ENCODE results near the gene LRCH1.

Gene LRCH1

GRCh38 chr13:46535825-46536224 is 17.1 kb upstream of the LRCH1 start:
- DNase-seq (ENCODE audit: low read depth in 2 of 2), result no peak

DNA sequence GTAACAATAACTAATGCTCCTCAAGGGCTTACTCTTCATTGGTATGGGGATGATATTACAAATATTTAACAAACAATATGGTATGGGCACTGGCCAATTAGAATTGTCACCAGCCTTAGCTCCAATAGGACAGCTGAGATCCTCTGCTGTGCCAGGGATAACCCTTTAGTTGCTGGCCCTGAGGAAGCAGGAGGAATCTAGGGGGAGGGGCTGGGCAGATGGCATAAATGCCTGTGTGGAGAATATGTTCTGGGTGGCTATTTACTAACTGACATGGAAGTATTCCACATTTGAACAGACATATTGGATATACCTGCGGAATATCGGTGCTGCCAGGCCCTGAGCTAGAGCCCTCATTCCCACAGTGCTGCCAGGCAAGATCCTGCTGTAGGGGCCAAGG is 16.6 kb upstream of the LRCH1 start:
- DNase-seq (ENCODE audit: low read depth in 2 of 2), result no peak

GRCh38 chr13:46539231-46539630 is 13.7 kb upstream of the LRCH1 start:
- DNase-seq (ENCODE audit: low read depth in 2 of 2), result no peak

DNA sequence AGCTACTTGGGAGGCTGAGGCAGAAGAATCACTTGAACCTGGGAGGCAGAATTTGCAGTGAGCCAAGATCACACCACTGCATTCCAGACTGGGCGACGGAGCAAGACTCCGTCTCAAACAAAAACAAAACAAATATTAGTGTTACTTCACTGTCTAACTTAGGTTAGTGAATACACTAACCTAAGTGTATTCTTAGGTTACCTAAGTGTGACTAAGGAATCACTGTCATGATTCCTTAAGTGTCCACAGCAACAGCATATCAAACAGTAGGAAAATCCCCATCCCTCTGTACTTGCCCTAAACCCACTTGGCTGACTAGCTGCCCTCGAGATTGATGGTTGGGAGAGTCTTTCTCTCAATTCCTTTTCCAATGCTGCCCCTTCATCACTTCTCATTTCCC is 11.8 kb upstream of the LRCH1 start:
- DNase-seq (ENCODE audit: low read depth in 2 of 2), result no peak

GRCh38 chr13:46542833-46543232 is 10.1 kb upstream of the LRCH1 start:
- DNase-seq (ENCODE audit: low read depth in 2 of 2), result no peak

DNA sequence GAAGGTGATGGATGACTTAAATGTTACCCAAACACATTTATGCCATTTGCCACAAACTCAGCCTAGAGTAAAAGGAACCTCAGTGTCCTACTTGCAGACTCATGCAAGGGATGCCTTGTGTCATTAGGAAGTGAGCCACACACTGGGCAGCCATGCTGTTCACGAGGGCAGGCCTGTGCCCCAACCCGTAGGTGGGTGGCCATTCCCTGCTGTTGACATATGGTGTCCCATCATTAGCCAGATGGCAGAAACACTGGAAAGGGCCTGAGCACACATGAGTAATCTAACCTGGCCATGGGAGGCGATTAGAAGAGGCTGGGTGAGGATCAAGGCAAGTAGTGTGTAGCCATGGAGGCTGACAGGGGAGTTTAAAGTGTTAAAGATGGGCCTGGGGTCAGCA is 9.7 kb upstream of the LRCH1 start:
- DNase-seq (ENCODE audit: low read depth in 2 of 2), result no peak

- no peak for DNase-seq (ENCODE audit: low read depth in 2 of 2)
These were observed 8.8 kb upstream of the LRCH1 start for GRCh38 chr13:46544208-46544607.

DNA sequence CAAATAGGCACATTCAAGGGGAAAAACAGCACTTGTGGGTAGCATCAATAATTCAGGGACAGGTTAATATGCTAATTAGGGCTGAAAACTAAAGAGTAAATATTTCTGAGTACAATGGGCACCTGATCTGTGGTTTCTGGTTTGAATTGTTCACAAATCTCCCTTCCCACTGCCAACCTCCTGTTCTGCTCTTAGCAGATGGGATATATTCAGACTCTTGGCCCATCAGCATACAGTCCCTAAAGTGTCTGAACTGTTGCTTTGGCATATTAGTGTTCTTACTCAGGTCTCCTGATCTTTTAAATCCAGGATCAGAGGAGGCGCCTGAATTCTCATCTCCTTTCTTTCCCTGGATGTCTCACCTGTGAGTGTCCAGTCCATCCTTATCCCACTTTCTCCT is 8.2 kb upstream of the LRCH1 start:
- no peak for DNase-seq (ENCODE audit: low read depth in 2 of 2)

DNA sequence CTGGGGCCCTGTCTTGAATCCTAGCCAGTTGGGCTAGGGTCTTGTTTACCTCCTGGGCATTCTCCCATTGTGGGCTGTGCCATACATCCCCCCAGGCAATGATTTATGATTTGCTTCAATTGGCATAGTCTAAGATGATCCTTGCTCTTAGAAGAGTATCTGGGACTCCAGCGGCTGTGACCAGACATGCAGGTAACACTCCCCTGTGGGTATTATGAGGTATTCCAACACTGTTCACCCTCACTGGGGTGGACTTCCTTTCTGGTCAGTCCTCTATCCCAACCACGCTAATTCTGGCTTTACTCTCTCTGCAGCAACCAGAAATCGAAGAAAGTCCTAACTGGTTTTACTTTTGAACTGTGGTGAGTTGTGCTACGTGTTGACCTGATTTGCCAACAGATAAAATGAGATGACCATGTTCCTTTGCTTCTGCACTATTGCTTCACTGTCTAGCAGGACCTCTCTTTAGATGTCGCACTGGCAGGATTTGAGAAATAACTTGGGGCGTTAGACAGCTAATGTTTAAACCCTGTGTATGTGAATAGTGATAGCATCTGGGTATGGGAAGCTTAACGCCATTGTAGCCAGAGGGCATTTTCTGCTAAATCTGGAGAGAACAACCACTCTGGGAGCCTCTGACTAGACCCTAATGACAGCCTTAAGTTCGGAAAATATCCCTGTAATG is 6.7 kb upstream of the LRCH1 start:
- DNase-seq (ENCODE audit: low read depth in 2 of 2), result no peak

- DNase-seq (ENCODE audit: low read depth in 2 of 2), result no peak
These were observed 2.1 kb upstream of the LRCH1 start for GRCh38 chr13:46550822-46551221.

- no peak for DNase-seq (ENCODE audit: low read depth in 2 of 2)
These were observed 1.3 kb upstream of the LRCH1 start for GRCh38 chr13:46551410-46552302.

DNA sequence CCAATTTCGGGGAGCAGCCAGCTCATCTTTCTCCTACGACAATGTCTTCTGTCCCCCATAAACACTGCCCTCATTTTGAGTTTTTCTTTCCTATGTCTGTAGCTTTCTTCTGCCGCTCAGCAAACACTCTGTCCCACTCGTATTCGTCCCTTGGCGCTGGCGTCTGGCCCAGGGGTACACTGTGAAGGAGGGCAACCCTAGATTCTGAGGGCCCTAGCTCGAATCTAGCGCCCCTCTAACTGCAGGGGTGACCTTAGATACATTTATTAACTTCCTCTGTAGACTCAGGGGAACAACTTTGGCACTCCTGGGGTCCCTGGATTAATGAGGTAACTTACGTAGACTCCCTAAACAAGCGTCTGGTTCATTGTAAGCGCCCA is 677 bp upstream of the LRCH1 start:
- no peak for DNase-seq (ENCODE audit: low read depth in 2 of 2)

DNA sequence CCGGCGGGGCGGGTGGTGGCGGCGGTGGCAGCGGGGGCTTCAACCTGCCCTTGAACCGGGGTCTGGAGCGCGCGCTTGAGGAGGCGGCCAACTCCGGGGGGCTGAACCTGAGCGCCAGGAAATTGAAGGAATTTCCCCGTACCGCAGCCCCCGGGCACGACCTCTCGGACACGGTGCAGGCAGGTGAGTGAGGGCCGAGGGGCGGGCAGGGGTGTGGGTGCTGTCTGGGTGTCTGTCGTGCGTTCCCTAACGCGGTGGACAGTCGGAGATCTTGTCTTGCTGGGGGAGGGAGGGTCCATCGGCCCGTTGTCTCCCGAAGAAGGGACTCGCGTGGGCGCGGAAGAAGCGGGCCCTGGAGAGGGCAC is 533 bp downstream of the LRCH1 start:
- no peak for DNase-seq (ENCODE audit: low read depth in 2 of 2)

- peak in 1 of 2 experiments; percentile 45 for DNase-seq (ENCODE audit: low read depth in 2 of 2)
These were observed 1.2 kb downstream of the LRCH1 start for GRCh38 chr13:46553886-46554858.

- DNase-seq (ENCODE audit: low read depth in 2 of 2), result no peak
These were observed 2.0 kb downstream of the LRCH1 start for GRCh38 chr13:46554951-46555350.

DNA sequence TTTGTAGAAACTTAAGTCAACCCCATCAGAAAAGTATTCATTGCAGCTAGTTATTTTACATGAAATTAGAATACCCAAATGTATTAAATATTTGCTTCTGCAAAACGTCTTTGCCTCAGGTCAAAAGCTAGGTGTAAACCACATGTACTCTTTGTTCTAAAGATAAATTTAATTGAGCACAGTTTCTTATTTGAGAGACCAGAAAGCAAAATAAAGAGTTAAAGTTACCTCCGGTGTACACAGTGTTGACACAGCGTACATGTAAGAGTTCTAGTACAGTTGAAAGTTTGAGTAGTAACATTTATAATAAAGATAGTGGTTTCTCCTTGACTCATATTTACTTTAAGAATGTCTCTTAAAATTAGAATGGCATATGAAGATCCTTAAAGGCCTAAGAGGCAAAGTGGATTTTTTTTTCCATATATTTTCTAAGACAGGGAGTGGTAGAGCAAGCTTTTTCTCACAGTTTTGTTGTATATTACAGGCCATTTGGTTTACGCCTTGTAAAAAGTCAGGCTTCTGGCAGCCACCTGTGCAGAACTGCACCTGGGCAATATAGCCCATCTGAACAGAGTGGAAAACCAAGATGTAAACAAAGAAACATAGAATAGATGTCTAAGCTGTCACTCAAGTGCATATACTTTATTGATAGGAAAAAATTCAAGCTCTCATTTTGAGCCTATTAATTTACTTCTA is 2.9 kb downstream of the LRCH1 start:
- DNase-seq (ENCODE audit: low read depth in 2 of 2), result no peak

- no peak for DNase-seq (ENCODE audit: low read depth in 2 of 2)
These were observed 3.4 kb downstream of the LRCH1 start for GRCh38 chr13:46556418-46556779.

GRCh38 chr13:46559272-46559805 is 6.4 kb downstream of the LRCH1 start:
- no peak for DNase-seq (ENCODE audit: low read depth in 2 of 2)

- no peak for DNase-seq (ENCODE audit: low read depth in 2 of 2)
These were observed 7.8 kb downstream of the LRCH1 start for GRCh38 chr13:46560778-46561177.

DNA sequence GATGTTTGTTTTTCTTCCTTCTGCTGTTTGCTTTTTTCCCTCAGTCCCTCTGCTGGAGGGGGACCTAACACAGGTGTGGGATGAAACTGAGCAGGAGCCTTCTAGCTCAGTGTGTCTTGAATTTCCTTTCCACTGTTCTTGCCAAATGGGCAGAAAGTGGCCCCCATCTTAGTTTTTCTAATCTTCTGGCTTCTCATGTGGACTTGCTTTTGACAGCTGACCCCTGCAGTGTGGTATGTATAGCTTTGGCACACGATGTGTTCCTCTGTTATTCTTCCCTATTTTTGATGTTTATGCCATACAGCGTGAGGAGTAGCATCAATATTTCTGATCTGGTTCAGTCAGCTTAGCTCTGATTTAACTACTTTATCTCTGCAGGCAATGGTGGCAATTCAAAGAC is 8.3 kb downstream of the LRCH1 start:
- no peak for DNase-seq (ENCODE audit: low read depth in 2 of 2)

GRCh38 chr13:46561691-46562090 is 8.7 kb downstream of the LRCH1 start:
- no peak for DNase-seq (ENCODE audit: low read depth in 2 of 2)

Data from fibroblast of skin of left biceps (primary cell).